Measurements from ENCODE around the gene ADGRB2. TPM values are rescaled to one million over a fixed set of nuclear protein-coding genes. Genes with fewer than 3 reads are reported as not detected.

Gene ADGRB2
- total and polyA plus RNA-seq, 3 donors from 2014 or later = 11.8 to 18.0 (median 15.7) TPM

GRCh38 chr1:31790140-31790539 lies 26.0 kb upstream of the ADGRB2 start:
- no peaks in the 10 kb centered on the region for H3K36me3 ChIP-seq (ENCODE audit: low read depth, missing control alignments)
- no peaks in the 10 kb centered on the region for H3K4me1 ChIP-seq
- H3K9me3 ChIP-seq = no peaks in the 10 kb centered on the region
- no peak for TF ChIP-seq POLR2A (IDR thresholded peaks at IDR 0.05)
- TF ChIP-seq, protein P1, sequence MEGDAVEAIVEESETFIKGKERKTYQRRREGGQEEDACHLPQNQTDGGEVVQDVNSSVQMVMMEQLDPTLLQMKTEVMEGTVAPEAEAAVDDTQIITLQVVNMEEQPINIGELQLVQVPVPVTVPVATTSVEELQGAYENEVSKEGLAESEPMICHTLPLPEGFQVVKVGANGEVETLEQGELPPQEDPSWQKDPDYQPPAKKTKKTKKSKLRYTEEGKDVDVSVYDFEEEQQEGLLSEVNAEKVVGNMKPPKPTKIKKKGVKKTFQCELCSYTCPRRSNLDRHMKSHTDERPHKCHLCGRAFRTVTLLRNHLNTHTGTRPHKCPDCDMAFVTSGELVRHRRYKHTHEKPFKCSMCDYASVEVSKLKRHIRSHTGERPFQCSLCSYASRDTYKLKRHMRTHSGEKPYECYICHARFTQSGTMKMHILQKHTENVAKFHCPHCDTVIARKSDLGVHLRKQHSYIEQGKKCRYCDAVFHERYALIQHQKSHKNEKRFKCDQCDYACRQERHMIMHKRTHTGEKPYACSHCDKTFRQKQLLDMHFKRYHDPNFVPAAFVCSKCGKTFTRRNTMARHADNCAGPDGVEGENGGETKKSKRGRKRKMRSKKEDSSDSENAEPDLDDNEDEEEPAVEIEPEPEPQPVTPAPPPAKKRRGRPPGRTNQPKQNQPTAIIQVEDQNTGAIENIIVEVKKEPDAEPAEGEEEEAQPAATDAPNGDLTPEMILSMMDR (IDR thresholded peaks at IDR 0.05) = no peak
- no peaks in the 10 kb centered on the region for H3K27me3 ChIP-seq
- no peak for DNase-seq
- no peak overlapping the region for H3K4me3 ChIP-seq
- WGBS, 2 donors = 80 to 85% methylated on average over 3 of the region's 3 CpGs
- H3K27ac ChIP-seq = no peak overlapping the region
- intact Hi-C loops (cut with DNase I; ENCODE audit: low total_unique reads) = no loop called here

DNA sequence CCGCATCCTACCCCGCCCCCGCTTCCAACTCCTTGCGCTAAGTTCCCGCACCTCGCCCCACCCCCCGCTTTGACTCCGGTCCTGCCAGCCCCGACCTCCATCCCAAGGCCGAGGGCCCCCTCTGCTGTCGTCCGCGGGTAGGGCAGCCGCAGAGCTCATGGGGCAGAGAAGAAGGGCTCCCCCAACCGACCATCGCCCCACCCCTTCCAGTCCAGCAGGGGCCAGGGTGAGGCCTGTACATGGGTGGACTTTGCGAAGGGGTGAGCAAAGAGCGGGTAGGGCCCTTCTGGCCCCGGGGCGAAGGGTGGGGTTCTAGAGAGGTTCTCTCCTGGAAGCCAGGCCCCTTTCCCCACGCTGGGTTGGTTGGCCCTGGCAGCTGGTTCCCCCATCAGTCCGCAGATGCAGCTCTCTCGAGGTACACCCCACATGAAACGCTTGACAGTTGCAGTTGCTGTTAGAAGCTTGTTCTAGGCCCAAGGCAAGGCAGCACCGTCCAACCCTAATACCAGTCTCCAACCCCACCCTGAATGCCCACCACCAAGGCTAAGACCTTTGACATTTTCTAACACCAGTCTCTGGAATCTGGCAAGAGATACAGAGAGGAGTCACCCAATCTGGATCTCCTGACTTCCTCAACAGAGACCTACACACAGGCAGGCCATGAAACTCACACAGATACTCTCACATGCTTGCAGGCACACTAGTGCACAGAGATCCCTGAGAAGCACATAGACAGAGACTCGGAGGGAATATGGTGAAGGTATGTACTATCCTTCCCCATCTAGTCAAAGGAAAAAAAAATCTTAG lies 25.3 kb upstream of the ADGRB2 start:
- Histone ChIP-seq H3K27ac (peak overlapping the region; percentile 74 to 75), H3K4me3 (peak overlapping the region; percentile 63 to 65), H3K9me3 (no peaks in the 10 kb centered on the region), H3K27me3 (no peaks in the 10 kb centered on the region), H3K36me3 (ENCODE audit: low read depth, missing control alignments) (no peaks in the 10 kb centered on the region), H3K4me1 (no peaks in the 10 kb centered on the region)
- WGBS, 2 donors = 4 to 14% methylated on average over 18 to 26 of the region's 26 CpGs
- intact Hi-C loops (cut with DNase I; ENCODE audit: low total_unique reads) = loop anchor here (10.0 kb wide), 1 partner anchor 125 kb away; no protein-coding TSS in a partner anchor
- TF ChIP-seq POLR2A (IDR thresholded peaks at IDR 0.05) = no peak
- TF ChIP-seq, protein P1 (IDR thresholded peaks at IDR 0.05) = peak; percentile 85 to 95 (median 93)
- DNase-seq = peak; percentile 97

- WGBS, 2 donors = 0% methylated on average over 10 to 22 of the region's 22 CpGs
- no peak for DNase-seq
These were observed 24.7 kb upstream of the ADGRB2 start for GRCh38 chr1:31788825-31789256.

GRCh38 chr1:31788138-31788824 lies 24.1 kb upstream of the ADGRB2 start:
- intact Hi-C loops (cut with DNase I; ENCODE audit: low total_unique reads) = loop anchor here (10.0 kb wide), 1 partner anchor 123 kb away; no protein-coding TSS in a partner anchor
- 1% methylated on average over 12 to 39 of the region's 39 CpGs for WGBS, 2 donors
- H3K4me1 ChIP-seq = no peaks in the 10 kb centered on the region
- H3K36me3 ChIP-seq (ENCODE audit: low read depth, missing control alignments) = no peaks in the 10 kb centered on the region
- no peaks in the 10 kb centered on the region for H3K9me3 ChIP-seq
- no peak for TF ChIP-seq POLR2A (IDR thresholded peaks at IDR 0.05)
- TF ChIP-seq, protein P1 (IDR thresholded peaks at IDR 0.05) = peak in 1 of 3 experiments; percentile 12
- peak overlapping the region; percentile 63 to 65 for H3K4me3 ChIP-seq
- peak overlapping the region; percentile 74 to 75 for H3K27ac ChIP-seq
- no peaks in the 10 kb centered on the region for H3K27me3 ChIP-seq
- DNase-seq = peak; percentile 95

More at GRCh38 chr1:31788825-31789256, 24.7 kb upstream of the ADGRB2 start:
- Histone ChIP-seq H3K4me1 (no peaks in the 10 kb centered on the region), H3K4me3 (peak overlapping the region; percentile 63 to 65), H3K36me3 (ENCODE audit: low read depth, missing control alignments) (no peaks in the 10 kb centered on the region), H3K9me3 (no peaks in the 10 kb centered on the region), H3K27me3 (no peaks in the 10 kb centered on the region), H3K27ac (peak overlapping the region; percentile 74 to 75)
- no peak for TF ChIP-seq POLR2A (IDR thresholded peaks at IDR 0.05)
- TF ChIP-seq, protein P1 (IDR thresholded peaks at IDR 0.05) = no peak
- intact Hi-C loops (cut with DNase I; ENCODE audit: low total_unique reads) = loop anchor here (10.0 kb wide), 1 partner anchor 124 kb away; no protein-coding TSS in a partner anchor
